H9 (cell line): ENCODE measurements around the gene PTPN12. TPM values are rescaled to one million over a fixed set of nuclear protein-coding genes. Genes with fewer than 3 reads are reported as not detected.

Source experiments
- DNase-seq: peaks from one replicate; pipeline ENCODE4 v3.0.0-alpha.2; 2017
- H2AFZ ChIP-seq: one replicate; pipeline ENCODE4 v1.6.1; 2013; ENCODE audit warnings: mild to moderate bottlenecking, low read length, control low read depth, moderate library complexity
- H2AK5ac ChIP-seq: 2 replicates; pipeline ENCODE4 v1.6.1; 2013; ENCODE audit warnings: low read length, control low read depth, mixed read lengths; ENCODE audit not compliant: insufficient read length
- H2BK120ac ChIP-seq: one replicate; pipeline ENCODE4 v1.6.1; 2013; ENCODE audit warnings: low read depth, mild to moderate bottlenecking, low read length, control low read depth, inconsistent platforms; ENCODE audit not compliant: poor library complexity, severe bottlenecking
- H2BK12ac ChIP-seq: 2 replicates; pipeline ENCODE4 v1.6.1; 2013; ENCODE audit warnings: low read length, control low read depth, mixed read lengths, low read depth; ENCODE audit not compliant: insufficient read length
- H2BK15ac ChIP-seq: 2 replicates; pipeline ENCODE4 v1.6.1; 2013; ENCODE audit warnings: low read depth, low read length, control low read depth
- H2BK20ac ChIP-seq: one replicate; pipeline ENCODE4 v1.6.1; 2013; ENCODE audit warnings: low read depth, mild to moderate bottlenecking, low read length, control low read depth, inconsistent platforms; ENCODE audit not compliant: poor library complexity, severe bottlenecking
- H2BK5ac ChIP-seq: 2 replicates; pipeline ENCODE4 v1.6.1; 2013; ENCODE audit warnings: low read length, control low read depth, mixed read lengths; ENCODE audit not compliant: insufficient read length
- H3K14ac ChIP-seq: 2 replicates; pipeline ENCODE4 v1.6.1; 2013; ENCODE audit warnings: low read length, control low read depth; ENCODE audit not compliant: insufficient read depth
- H3K18ac ChIP-seq: 2 replicates; pipeline ENCODE4 v1.6.1; 2013; ENCODE audit warnings: low read depth, mild to moderate bottlenecking, mixed read lengths, low read length, control low read depth; ENCODE audit not compliant: insufficient read length
- H3K23ac ChIP-seq: 2 replicates; pipeline ENCODE4 v1.6.1; 2013; ENCODE audit warnings: low read length, control low read depth, mixed read lengths, low read depth; ENCODE audit not compliant: insufficient read length
- H3K23me2 ChIP-seq: 2 replicates; pipeline ENCODE4 v1.6.1; 2013; ENCODE audit warnings: low read depth, mild to moderate bottlenecking, mixed read lengths, low read length, control low read depth; ENCODE audit not compliant: insufficient read length, poor library complexity, severe bottlenecking
- H3K27ac ChIP-seq: 2 replicates; pipeline ENCODE4 v1.5.1; 2013; ENCODE audit warnings: low read length, control low read depth, mixed read lengths, low read depth; ENCODE audit not compliant: insufficient read length
- H3K27me3 ChIP-seq: 2 replicates; pipeline ENCODE4 v1.6.1; 2013; ENCODE audit warnings: low read length, control low read depth, inconsistent platforms; ENCODE audit not compliant: insufficient read depth
- H3K4ac ChIP-seq: 2 replicates; pipeline ENCODE4 v1.6.1; 2013; ENCODE audit warnings: low read depth, mild to moderate bottlenecking, control low read depth, inconsistent platforms, low read length, moderate library complexity
- H3K4me1 ChIP-seq: 2 replicates; pipeline ENCODE4 v1.6.1; 2013; ENCODE audit warnings: low read length, control low read depth, inconsistent platforms; ENCODE audit not compliant: insufficient read depth
- H3K4me2 ChIP-seq: 2 replicates; pipeline ENCODE4 v1.6.1; 2013; ENCODE audit warnings: low read length, control low read depth, mixed read lengths; ENCODE audit not compliant: insufficient read length, insufficient read depth
- H3K56ac ChIP-seq: 2 replicates; pipeline ENCODE4 v1.6.1; 2013; ENCODE audit warnings: low read depth, mild to moderate bottlenecking, mixed read lengths, low read length, control low read depth; ENCODE audit not compliant: insufficient read length
- H3K79me1 ChIP-seq: 2 replicates; pipeline ENCODE4 v1.6.1; 2013; ENCODE audit warnings: low read depth, mild to moderate bottlenecking, moderate library complexity, low read length, control low read depth, inconsistent platforms; ENCODE audit not compliant: insufficient read depth, poor library complexity, severe bottlenecking
- H3K79me2 ChIP-seq: 2 replicates; pipeline ENCODE4 v1.6.1; 2013; ENCODE audit warnings: low read length, control low read depth, inconsistent platforms; ENCODE audit not compliant: insufficient read depth
- H3K9ac ChIP-seq: 2 replicates; pipeline ENCODE4 v1.6.1; 2013; ENCODE audit warnings: low read length, control low read depth, mixed read lengths; ENCODE audit not compliant: insufficient read length; ENCODE audit errors: extremely low read depth
- H3K9me3 ChIP-seq: one replicate; pipeline ENCODE4 v1.6.1; 2013; ENCODE audit warnings: low read depth, low read length, inconsistent platforms; ENCODE audit not compliant: control insufficient read depth
- H3T11ph ChIP-seq: one replicate; pipeline ENCODE4 v1.6.1; 2013; ENCODE audit warnings: mild to moderate bottlenecking, low read length, control low read depth, inconsistent platforms
- H4K20me1 ChIP-seq: one replicate; pipeline ENCODE4 v1.6.1; 2013; ENCODE audit not compliant: control insufficient read depth, insufficient read length, insufficient read depth
- H4K5ac ChIP-seq: 2 replicates; pipeline ENCODE4 v1.6.1; 2013; ENCODE audit warnings: low read depth, mild to moderate bottlenecking, mixed read lengths, low read length, control low read depth; ENCODE audit not compliant: insufficient read length
- H4K8ac ChIP-seq: replicated peaks from 2 replicates; pipeline ENCODE4 v1.6.1; 2013; ENCODE audit warnings: low read length, control low read depth, mixed read lengths, low read depth; ENCODE audit not compliant: insufficient read length
- H4K91ac ChIP-seq: 2 replicates; pipeline ENCODE4 v1.6.1; 2013; ENCODE audit warnings: low read depth, mild to moderate bottlenecking, moderate library complexity, mixed read lengths, low read length, control low read depth; ENCODE audit not compliant: insufficient read length
- H3K27ac Mint-ChIP-seq, 3 experiments: 2 replicates in 2 of 3; 3 replicates in 1 of 3; pipeline ENCODE4 v1.8.0; 2020 to 2021; ENCODE audit warnings: mixed read lengths in 3 of 3, mild to moderate bottlenecking in 1 of 3, moderate library complexity in 1 of 3
- H3K27me3 Mint-ChIP-seq: 2 replicates; pipeline ENCODE4 v1.8.0; 2021; ENCODE audit warnings: low read depth, mild to moderate bottlenecking, moderate library complexity, mixed read lengths
- H3K36me3 Mint-ChIP-seq, 3 experiments: 2 replicates in 2 of 3; 3 replicates in 1 of 3; pipeline ENCODE4 v1.8.0; 2020 to 2021; ENCODE audit warnings: low read depth in 3 of 3, mixed read lengths in 3 of 3; ENCODE audit not compliant: insufficient read depth in 1 of 3
- H3K4me1 Mint-ChIP-seq, 2 experiments: 2 replicates each; pipeline ENCODE4 v1.8.0; 2020; ENCODE audit warnings: mixed read lengths in 2 of 2
- H3K4me3 Mint-ChIP-seq, 2 experiments: 2 replicates in 1 of 2; 3 replicates in 1 of 2; pipeline ENCODE4 v1.8.0; 2020 to 2021; ENCODE audit warnings: mild to moderate bottlenecking in 2 of 2, mixed read lengths in 2 of 2, moderate library complexity in 1 of 2
- H3K9me3 Mint-ChIP-seq, 2 experiments: 2 replicates in 1 of 2; 3 replicates in 1 of 2; pipeline ENCODE4 v1.8.0; 2020; ENCODE audit warnings: mild to moderate bottlenecking in 2 of 2, mixed read lengths in 2 of 2, moderate library complexity in 1 of 2
- CTCF ChIP-seq: fragments of 200-600 bp; sonication (generic); conservative IDR thresholded peaks from 3 replicates; pipeline ENCODE4 v1.8.0; 2021; ENCODE audit warnings: antibody characterized with exemption, mild to moderate bottlenecking
- WGBS: extraction: QIAGEN DNeasy Blood & Tissue Kit; methylation state at CpG from one replicate; pipeline ENCODE4 v1.1.7; 2013; ENCODE audit warnings: missing lambda C conversion rate, low lambda C conversion rate, mixed read lengths; ENCODE audit not compliant: insufficient read length; ENCODE audit errors: extremely low coverage; 5-methylcytosine and 5-hydroxymethylcytosine counted together
- total RNA-seq: library from RNA; stranded (reverse); gene quantifications from 2 replicates; pipeline ENCODE4 v1.2.1, GENCODE V29; 2021

PTPN12 gene
- total RNA-seq, 1 experiment from 2014 or later = 128 TPM

DNA sequence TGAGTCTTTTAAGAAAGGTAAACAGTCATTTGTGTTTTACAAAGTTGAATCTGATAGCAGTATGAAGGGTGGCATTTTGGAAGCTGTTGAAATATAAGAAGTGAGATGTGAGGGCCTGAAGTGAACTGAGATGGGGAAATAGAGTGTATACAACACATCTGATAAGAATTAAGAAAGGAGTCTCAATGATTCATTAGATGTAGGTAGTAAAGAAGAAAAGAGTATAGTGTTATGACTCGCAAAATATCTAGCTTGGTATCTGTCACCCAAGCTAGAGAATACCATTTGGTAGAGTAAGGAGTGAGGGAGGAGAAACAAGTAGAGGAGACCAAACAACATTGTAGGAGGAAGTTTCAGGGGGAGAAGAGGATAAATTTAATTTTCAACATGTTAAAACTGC lies 5.3 kb downstream of the PTPN12 start:
- Histone ChIP-seq H3K23me2 (no peaks in the 10 kb centered on the region), H3K4me1 (no peaks in the 10 kb centered on the region; the same call in 1 of the 2 replicates), H3K27me3 (no peaks in the 10 kb centered on the region), H3K27ac (no peak overlapping the region), H2BK12ac (no peak overlapping the region), H2AK5ac (no peak overlapping the region), H4K91ac (no peak overlapping the region), H3K18ac (no peak overlapping the region), H3K14ac (no peak overlapping the region), H3K56ac (no peak overlapping the region), H2BK15ac (no peak overlapping the region), H2BK20ac (no peak overlapping the region), H4K20me1 (no peaks in the 10 kb centered on the region), H2AFZ (no peak overlapping the region), H3T11ph (peak overlapping the region; percentile 53), H4K8ac (no peak overlapping the region), H3K79me2 (peaks cover 61% of the 10 kb centered on the region; the same call in 1 of the 2 replicates), H3K4me2 (no peak overlapping the region), H3K9ac (no peak overlapping the region), H3K23ac (no peak overlapping the region), H3K4ac (no peak overlapping the region), H3K9me3 (no peaks in the 10 kb centered on the region), H3K79me1 (peaks cover 4% of the 10 kb centered on the region), H4K5ac (no peak overlapping the region), H2BK120ac (no peak overlapping the region), H2BK5ac (no peak overlapping the region)
- Mint-ChIP-seq H3K4me1 (peaks cover 49 to 53% of the 10 kb centered on the region in 2 experiments), H3K9me3 (no peaks in the 10 kb centered on the region; a peak in 2 of 5 replicates), H3K27me3 (no peaks in the 10 kb centered on the region), H3K4me3 (no peak overlapping the region), H3K27ac (0 out of 7 replicates have a peak overlapping the region, but pooled peaks of 1 of the 3 experiments have one; percentile 12), H3K36me3 (peaks cover 4 to 11% (median 5%) of the 10 kb centered on the region in 3 experiments; a peak in 6 of 7 replicates)
- no peak for TF ChIP-seq CTCF
- DNase-seq = no peak
- WGBS = no CpG with 5 or more reads among the region's 1 CpG
